Stimulated activated memory B cell treated with anti-CD40 and anti-IgM and Interleukin-4, amounts not matched to agents 10 μg/mL and 1 μg/mL and 100 μg/mL, for 72 hours (primary cell): Measurements from ENCODE around the gene PAFAH1B1.
A peak's percentile ranks its signal among the peaks of the same experiment; 100 is the strongest.

Experiments used
- ATAC-seq: fragments of 150-1000 bp; cut with Tn5 transposase; 2 replicates; pipeline ENCODE4 v1.10.0; 2021
- H3K27ac Mint-ChIP-seq: one replicate; pipeline ENCODE4 v1.8.0; 2022; ENCODE audit warnings: mild to moderate bottlenecking, mixed read lengths
- H3K27me3 Mint-ChIP-seq: one replicate; pipeline ENCODE4 v1.8.0; 2022; ENCODE audit warnings: mixed read lengths
- H3K36me3 Mint-ChIP-seq: one replicate; pipeline ENCODE4 v1.8.0; 2022; ENCODE audit warnings: mixed read lengths
- H3K4me1 Mint-ChIP-seq: one replicate; pipeline ENCODE4 v1.8.0; 2022; ENCODE audit warnings: mixed read lengths
- H3K4me3 Mint-ChIP-seq: one replicate; pipeline ENCODE4 v1.8.0; 2022; ENCODE audit warnings: mild to moderate bottlenecking, moderate library complexity, mixed read lengths
- H3K9me3 Mint-ChIP-seq: one replicate; pipeline ENCODE4 v1.8.0; 2022; ENCODE audit warnings: mixed read lengths

The PAFAH1B1 gene

DNA sequence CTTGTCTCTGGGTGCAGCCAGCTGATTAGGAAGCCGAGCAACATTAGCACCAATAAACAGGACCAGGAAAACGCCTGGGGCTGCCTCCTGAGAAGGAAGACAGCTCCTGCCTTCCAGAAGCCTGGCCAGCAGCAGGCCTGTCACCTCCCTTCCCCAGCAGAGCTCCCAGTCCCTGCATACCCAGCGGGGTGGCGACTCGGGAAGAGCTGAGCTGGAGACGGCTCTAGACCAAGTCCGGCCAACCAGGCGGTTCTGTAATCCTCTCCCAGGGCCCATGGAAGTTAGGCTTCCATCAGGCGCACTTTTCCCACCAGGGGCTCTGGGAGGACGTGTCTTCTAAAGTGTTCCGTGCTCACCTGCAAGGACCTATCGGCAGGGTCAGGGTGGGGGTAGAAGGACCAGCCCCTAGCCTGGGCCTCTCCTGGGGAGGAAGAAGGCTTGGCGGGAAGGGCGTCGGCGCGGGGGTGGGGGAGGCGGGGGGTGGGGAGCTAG lies 130.1 kb downstream of the PAFAH1B1 start:
- H3K27me3 Mint-ChIP-seq, result peaks cover 49% of the 10 kb centered on the region
- H3K4me3 Mint-ChIP-seq, result peak overlapping the region; percentile 53
- H3K36me3 Mint-ChIP-seq, result no peaks in the 10 kb centered on the region
- no peaks in the 10 kb centered on the region for H3K9me3 Mint-ChIP-seq
- no peak overlapping the region for H3K27ac Mint-ChIP-seq
- no peak for ATAC-seq
- peaks cover 7% of the 10 kb centered on the region for H3K4me1 Mint-ChIP-seq

DNA sequence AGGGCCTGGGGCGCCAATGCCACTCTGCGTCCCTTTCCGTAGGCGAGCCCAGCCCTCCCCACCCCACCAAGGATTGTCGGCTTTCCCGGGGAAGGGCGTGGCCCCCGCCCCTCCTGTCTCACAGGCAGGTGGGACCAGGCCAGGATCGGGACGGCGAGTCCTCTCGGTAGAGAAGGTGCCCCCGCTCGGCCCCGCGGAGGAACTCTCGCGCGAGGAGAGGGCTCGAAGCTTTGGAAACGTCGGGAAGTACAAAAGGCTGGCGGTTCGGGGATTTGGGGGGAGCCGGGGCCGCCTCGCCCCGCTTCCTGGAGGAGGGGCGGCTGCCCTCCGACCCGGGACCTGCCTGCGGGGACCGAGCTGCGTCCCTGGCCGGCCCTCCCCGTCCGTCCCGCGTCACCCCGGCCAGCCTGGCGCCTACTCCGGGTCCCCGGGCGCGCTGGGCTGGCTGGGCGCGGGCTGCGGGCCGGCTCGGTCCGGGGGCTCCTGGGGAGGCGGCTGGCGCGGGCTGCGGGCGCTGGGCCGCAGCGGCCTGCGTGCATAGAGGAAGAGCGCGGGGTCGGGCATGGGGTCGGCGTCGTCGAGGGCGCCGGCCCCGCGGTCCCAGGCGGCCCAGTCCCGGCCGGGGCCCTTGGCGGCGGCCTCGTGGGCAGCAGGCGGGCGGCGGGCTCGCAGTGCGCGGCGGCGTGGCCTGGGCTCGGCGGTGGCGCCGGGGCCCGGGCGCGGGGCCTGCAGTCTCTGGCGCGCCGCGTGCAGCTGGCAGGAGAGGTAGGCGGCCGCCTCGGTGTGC lies 130.7 kb downstream of the PAFAH1B1 start:
- peaks cover 56% of the 10 kb centered on the region for H3K27me3 Mint-ChIP-seq
- no peak for ATAC-seq
- H3K36me3 Mint-ChIP-seq, result no peaks in the 10 kb centered on the region

DNA sequence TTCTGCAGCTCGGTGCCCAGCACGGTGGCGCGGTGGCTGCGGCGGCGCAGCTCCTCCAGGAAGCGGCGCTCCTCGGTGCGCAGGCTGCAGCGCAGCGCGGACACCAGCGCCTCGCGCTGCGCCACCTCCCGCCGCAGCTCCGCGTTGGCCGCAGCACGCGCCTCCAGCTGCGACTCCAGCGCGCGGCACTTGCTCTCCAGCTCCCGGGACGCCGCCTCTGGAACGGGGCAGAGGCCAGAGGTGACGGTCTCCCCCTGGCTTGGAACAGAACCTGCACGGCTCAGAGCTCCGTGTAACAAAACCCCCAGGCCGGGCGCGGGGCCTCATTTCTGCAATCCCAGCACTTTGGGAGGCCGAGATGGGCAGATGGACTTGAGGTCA lies 131.3 kb downstream of the PAFAH1B1 start:
- no peak overlapping the region for H3K27ac Mint-ChIP-seq
- no peaks in the 10 kb centered on the region for H3K9me3 Mint-ChIP-seq
- H3K36me3 Mint-ChIP-seq, result no peaks in the 10 kb centered on the region
- peaks cover 57% of the 10 kb centered on the region for H3K27me3 Mint-ChIP-seq
- H3K4me1 Mint-ChIP-seq, result peaks cover 7% of the 10 kb centered on the region
- ATAC-seq, result peak; percentile 59
- peak overlapping the region; percentile 15 for H3K4me3 Mint-ChIP-seq

More for the DNA sequence above, 130.7 kb downstream of the PAFAH1B1 start:
- Mint-ChIP-seq H3K4me1 (peaks cover 7% of the 10 kb centered on the region), H3K4me3 (peak overlapping the region; percentile 67), H3K27ac (no peak overlapping the region), H3K9me3 (no peaks in the 10 kb centered on the region)

DNA sequence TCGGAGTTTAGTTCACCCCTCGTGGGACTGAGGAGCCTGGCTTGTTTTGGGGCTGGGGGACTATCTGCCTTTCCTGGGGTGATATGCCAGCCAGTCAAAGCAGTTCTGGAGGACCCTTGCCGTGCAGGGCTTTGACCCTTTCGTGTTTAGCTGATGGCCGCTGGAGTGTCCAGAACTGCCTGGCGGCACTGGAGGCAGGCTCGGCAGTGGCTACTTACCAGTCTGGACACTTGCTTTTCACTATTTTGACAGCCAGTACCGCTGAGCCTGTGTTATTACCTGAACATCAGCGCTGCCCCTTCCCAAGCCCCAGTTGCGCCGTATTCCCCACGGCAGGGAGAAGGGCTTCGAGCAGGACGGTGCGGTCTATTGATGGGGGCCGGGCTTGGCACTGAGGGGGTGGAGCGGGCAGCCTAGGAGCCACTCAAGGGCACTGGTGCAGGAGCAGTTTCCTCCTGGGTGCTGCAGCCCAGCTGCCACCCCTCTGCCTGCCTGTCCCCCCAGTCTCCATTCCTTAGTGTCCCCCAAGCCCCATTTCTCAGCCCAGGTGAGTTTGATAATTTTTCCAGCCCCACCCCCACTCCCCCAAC lies 137.4 kb downstream of the PAFAH1B1 start:
- ATAC-seq, result no peak
- Mint-ChIP-seq H3K27ac (no peak overlapping the region), H3K4me1 (no peaks in the 10 kb centered on the region), H3K27me3 (peaks cover 51% of the 10 kb centered on the region), H3K4me3 (no peak overlapping the region), H3K9me3 (no peaks in the 10 kb centered on the region), H3K36me3 (no peaks in the 10 kb centered on the region)

DNA sequence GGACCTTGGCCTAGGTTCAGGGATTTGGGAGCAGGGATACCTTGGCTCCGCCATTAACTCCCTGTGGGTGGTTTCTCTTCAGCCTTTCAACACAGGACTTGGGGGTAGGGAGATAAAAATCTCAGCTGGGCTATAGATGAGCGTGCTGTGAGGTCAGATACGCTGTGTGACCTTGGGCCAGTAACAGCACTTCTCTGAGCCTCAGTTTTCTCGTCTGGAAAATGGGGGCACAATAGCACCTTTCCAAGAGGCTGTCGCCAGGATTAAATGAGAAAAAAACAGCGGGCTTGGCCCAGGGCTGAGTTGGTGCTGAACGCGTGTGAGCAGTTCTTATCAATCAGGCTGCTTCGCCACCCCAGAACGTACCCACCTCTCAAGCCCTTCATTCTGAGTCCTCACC lies 138.4 kb downstream of the PAFAH1B1 start:
- no peaks in the 10 kb centered on the region for H3K36me3 Mint-ChIP-seq

DNA sequence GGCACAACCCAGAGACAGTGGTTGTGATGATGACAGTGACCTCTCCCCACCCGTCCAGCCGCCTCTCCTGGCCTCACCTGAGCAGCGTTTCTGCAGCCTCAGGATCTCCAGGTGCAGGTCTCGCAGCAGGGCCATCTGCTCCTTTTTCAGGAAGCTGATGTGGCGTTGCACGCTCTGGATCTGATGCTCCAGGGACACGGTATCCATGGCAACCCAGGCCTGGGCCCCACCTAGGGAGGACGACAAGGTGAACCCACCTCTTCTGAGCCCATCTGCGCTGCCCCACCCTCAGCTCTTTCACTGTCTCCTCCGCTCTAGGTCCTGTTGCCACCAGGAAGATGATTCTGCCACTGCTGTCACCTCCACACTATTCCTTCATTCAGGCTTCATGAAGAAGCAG lies 141.5 kb downstream of the PAFAH1B1 start:
- Mint-ChIP-seq H3K9me3 (no peaks in the 10 kb centered on the region), H3K4me1 (no peaks in the 10 kb centered on the region), H3K4me3 (no peak overlapping the region), H3K27ac (no peak overlapping the region), H3K27me3 (peaks cover 22% of the 10 kb centered on the region), H3K36me3 (no peaks in the 10 kb centered on the region)
- no peak for ATAC-seq

More for the DNA sequence above, 138.4 kb downstream of the PAFAH1B1 start:
- H3K27me3 Mint-ChIP-seq, result peaks cover 44% of the 10 kb centered on the region
- no peak for ATAC-seq
- no peak overlapping the region for H3K4me3 Mint-ChIP-seq
- no peak overlapping the region for H3K27ac Mint-ChIP-seq
- no peaks in the 10 kb centered on the region for H3K9me3 Mint-ChIP-seq
- no peaks in the 10 kb centered on the region for H3K4me1 Mint-ChIP-seq
